ENCODE data around the gene ZIC5. TPM values are rescaled to one million over a fixed set of nuclear protein-coding genes. Genes with fewer than 3 reads are reported as not detected.

Gene ZIC5
- total and polyA plus RNA-seq, 2 of the 13 experiments (the other 11 are each of a cell fraction or from before 2014, with no cell fraction given): 0.02 to 0.07 TPM

DNA sequence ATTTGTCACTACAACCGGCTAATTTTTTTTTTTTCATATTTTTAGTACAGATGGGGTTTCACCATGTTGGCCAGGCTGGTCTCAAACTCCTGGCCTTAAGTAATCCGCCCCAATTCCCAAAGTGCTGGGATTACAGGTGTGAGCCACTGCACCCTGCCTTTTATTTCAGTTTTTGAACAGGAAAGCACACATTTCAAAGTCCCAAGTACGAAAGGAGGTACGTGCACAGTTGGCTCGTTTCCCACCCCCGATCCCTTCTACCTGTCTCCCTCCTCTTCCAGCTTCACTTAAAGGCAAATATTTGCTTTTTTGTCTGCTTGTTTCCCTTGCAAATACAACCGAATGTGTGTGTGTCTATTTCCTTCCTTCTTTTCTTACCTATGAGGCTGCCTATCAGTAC is 30.5 kb downstream of the ZIC5 start (continued):
- TF ChIP-seq, protein P1, sequence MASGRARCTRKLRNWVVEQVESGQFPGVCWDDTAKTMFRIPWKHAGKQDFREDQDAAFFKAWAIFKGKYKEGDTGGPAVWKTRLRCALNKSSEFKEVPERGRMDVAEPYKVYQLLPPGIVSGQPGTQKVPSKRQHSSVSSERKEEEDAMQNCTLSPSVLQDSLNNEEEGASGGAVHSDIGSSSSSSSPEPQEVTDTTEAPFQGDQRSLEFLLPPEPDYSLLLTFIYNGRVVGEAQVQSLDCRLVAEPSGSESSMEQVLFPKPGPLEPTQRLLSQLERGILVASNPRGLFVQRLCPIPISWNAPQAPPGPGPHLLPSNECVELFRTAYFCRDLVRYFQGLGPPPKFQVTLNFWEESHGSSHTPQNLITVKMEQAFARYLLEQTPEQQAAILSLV (CRISPR knock-in tag; IDR thresholded peaks at IDR 0.05; ENCODE audit: borderline replicate concordance): no peak
- no peak for TF ChIP-seq ARNT2 (CRISPR knock-in tag; IDR thresholded peaks at IDR 0.05; ENCODE audit: low read depth)
- no peak for TF ChIP-seq HOXA5 (CRISPR knock-in tag; IDR thresholded peaks at IDR 0.05)
- TF ChIP-seq PRPF4 (IDR thresholded peaks at IDR 0.05; ENCODE audit: low read depth, low read length, poor library complexity, severe bottlenecking): no peak
- TF ChIP-seq, protein P2, sequence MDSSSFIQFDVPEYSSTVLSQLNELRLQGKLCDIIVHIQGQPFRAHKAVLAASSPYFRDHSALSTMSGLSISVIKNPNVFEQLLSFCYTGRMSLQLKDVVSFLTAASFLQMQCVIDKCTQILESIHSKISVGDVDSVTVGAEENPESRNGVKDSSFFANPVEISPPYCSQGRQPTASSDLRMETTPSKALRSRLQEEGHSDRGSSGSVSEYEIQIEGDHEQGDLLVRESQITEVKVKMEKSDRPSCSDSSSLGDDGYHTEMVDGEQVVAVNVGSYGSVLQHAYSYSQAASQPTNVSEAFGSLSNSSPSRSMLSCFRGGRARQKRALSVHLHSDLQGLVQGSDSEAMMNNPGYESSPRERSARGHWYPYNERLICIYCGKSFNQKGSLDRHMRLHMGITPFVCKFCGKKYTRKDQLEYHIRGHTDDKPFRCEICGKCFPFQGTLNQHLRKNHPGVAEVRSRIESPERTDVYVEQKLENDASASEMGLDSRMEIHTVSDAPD (CRISPR knock-in tag; IDR thresholded peaks at IDR 0.05): no peak
- TF ChIP-seq, protein P3, sequence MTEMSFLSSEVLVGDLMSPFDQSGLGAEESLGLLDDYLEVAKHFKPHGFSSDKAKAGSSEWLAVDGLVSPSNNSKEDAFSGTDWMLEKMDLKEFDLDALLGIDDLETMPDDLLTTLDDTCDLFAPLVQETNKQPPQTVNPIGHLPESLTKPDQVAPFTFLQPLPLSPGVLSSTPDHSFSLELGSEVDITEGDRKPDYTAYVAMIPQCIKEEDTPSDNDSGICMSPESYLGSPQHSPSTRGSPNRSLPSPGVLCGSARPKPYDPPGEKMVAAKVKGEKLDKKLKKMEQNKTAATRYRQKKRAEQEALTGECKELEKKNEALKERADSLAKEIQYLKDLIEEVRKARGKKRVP (CRISPR knock-in tag; IDR thresholded peaks at IDR 0.05): no peak
- peak; percentile 38; the same call in 1 of the 2 replicates for TF ChIP-seq NFKBIZ (CRISPR knock-in tag; IDR thresholded peaks at IDR 0.05)
- TF ChIP-seq NONO (IDR thresholded peaks at IDR 0.05): no peak
- TF ChIP-seq NONO (CRISPR knock-in tag; conservative IDR thresholded peaks at IDR 0.05): peak; percentile 70
- no peak for TF ChIP-seq ZNF878 (CRISPR knock-in tag; IDR thresholded peaks at IDR 0.05)
- TF ChIP-seq, protein P4, sequence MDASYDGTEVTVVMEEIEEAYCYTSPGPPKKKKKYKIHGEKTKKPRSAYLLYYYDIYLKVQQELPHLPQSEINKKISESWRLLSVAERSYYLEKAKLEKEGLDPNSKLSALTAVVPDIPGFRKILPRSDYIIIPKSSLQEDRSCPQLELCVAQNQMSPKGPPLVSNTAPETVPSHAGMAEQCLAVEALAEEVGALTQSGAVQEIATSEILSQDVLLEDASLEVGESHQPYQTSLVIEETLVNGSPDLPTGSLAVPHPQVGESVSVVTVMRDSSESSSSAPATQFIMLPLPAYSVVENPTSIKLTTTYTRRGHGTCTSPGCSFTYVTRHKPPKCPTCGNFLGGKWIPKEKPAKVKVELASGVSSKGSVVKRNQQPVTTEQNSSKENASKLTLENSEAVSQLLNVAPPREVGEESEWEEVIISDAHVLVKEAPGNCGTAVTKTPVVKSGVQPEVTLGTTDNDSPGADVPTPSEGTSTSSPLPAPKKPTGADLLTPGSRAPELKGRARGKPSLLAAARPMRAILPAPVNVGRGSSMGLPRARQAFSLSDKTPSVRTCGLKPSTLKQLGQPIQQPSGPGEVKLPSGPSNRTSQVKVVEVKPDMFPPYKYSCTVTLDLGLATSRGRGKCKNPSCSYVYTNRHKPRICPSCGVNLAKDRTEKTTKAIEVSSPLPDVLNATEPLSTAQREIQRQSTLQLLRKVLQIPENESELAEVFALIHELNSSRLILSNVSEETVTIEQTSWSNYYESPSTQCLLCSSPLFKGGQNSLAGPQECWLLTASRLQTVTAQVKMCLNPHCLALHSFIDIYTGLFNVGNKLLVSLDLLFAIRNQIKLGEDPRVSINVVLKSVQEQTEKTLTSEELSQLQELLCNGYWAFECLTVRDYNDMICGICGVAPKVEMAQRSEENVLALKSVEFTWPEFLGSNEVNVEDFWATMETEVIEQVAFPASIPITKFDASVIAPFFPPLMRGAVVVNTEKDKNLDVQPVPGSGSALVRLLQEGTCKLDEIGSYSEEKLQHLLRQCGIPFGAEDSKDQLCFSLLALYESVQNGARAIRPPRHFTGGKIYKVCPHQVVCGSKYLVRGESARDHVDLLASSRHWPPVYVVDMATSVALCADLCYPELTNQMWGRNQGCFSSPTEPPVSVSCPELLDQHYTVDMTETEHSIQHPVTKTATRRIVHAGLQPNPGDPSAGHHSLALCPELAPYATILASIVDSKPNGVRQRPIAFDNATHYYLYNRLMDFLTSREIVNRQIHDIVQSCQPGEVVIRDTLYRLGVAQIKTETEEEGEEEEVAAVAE (CRISPR knock-in tag; IDR thresholded peaks at IDR 0.05; ENCODE audit: borderline replicate concordance): no peak
- TF ChIP-seq, protein P5, sequence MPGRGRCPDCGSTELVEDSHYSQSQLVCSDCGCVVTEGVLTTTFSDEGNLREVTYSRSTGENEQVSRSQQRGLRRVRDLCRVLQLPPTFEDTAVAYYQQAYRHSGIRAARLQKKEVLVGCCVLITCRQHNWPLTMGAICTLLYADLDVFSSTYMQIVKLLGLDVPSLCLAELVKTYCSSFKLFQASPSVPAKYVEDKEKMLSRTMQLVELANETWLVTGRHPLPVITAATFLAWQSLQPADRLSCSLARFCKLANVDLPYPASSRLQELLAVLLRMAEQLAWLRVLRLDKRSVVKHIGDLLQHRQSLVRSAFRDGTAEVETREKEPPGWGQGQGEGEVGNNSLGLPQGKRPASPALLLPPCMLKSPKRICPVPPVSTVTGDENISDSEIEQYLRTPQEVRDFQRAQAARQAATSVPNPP (CRISPR knock-in tag; IDR thresholded peaks at IDR 0.05): no peak
- TF ChIP-seq, protein P6, sequence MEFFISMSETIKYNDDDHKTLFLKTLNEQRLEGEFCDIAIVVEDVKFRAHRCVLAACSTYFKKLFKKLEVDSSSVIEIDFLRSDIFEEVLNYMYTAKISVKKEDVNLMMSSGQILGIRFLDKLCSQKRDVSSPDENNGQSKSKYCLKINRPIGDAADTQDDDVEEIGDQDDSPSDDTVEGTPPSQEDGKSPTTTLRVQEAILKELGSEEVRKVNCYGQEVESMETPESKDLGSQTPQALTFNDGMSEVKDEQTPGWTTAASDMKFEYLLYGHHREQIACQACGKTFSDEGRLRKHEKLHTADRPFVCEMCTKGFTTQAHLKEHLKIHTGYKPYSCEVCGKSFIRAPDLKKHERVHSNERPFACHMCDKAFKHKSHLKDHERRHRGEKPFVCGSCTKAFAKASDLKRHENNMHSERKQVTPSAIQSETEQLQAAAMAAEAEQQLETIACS (CRISPR knock-in tag; IDR thresholded peaks at IDR 0.05): no peak
- TF ChIP-seq XBP1 (CRISPR knock-in tag; IDR thresholded peaks at IDR 0.05): no peak
- TF ChIP-seq, protein P7, sequence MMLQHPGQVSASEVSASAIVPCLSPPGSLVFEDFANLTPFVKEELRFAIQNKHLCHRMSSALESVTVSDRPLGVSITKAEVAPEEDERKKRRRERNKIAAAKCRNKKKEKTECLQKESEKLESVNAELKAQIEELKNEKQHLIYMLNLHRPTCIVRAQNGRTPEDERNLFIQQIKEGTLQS (CRISPR knock-in tag; IDR thresholded peaks at IDR 0.05): no peak
- peak; percentile 78 for TF ChIP-seq ZBTB7B (CRISPR knock-in tag; IDR thresholded peaks at IDR 0.05)
- TF ChIP-seq, protein P8, sequence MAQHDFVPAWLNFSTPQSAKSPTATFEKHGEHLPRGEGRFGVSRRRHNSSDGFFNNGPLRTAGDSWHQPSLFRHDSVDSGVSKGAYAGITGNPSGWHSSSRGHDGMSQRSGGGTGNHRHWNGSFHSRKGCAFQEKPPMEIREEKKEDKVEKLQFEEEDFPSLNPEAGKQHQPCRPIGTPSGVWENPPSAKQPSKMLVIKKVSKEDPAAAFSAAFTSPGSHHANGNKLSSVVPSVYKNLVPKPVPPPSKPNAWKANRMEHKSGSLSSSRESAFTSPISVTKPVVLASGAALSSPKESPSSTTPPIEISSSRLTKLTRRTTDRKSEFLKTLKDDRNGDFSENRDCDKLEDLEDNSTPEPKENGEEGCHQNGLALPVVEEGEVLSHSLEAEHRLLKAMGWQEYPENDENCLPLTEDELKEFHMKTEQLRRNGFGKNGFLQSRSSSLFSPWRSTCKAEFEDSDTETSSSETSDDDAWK (CRISPR knock-in tag; IDR thresholded peaks at IDR 0.05): no peak
- no peak for TF ChIP-seq SALL2 (CRISPR knock-in tag; IDR thresholded peaks at IDR 0.05)
